ENCODE results near the gene CCNY.
"Not testable (repeated sequence)": the region's sequence is repeated elsewhere in the genome, so short reads cannot be mapped to it uniquely, and the experiment has no call there.

DNA sequence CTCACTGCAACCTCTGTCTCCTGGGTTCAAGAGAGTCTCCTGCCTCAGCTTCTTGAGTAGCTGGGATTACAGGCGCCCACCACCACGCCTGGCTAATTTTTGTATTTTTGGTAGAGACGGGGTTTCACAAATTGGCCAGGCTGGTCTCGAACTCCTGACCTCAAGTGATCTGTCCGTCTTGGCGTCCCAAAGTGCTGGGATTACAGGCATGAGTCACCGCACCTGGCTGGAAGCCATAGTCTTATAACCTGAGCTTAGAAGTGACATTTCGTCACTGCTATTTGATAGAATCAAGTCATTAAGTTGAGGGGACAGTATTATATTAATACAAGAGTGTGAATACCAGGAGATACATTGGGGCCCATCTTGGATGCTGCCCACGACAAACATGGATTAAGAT, 17.9 kb downstream of the CCNY start:
- TF ChIP-seq, protein P1, sequence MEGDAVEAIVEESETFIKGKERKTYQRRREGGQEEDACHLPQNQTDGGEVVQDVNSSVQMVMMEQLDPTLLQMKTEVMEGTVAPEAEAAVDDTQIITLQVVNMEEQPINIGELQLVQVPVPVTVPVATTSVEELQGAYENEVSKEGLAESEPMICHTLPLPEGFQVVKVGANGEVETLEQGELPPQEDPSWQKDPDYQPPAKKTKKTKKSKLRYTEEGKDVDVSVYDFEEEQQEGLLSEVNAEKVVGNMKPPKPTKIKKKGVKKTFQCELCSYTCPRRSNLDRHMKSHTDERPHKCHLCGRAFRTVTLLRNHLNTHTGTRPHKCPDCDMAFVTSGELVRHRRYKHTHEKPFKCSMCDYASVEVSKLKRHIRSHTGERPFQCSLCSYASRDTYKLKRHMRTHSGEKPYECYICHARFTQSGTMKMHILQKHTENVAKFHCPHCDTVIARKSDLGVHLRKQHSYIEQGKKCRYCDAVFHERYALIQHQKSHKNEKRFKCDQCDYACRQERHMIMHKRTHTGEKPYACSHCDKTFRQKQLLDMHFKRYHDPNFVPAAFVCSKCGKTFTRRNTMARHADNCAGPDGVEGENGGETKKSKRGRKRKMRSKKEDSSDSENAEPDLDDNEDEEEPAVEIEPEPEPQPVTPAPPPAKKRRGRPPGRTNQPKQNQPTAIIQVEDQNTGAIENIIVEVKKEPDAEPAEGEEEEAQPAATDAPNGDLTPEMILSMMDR (IDR thresholded peaks at IDR 0.05; ENCODE audit: low read length), result not testable (repeated sequence)
- TF ChIP-seq EZH2phosphoT487 (IDR thresholded peaks at IDR 0.05; ENCODE audit: low read length), result not testable (repeated sequence)

All from MM.1S (cell line).